IMR-90 (cell line): ENCODE data around the gene PLN. TPM values are rescaled to one million over a fixed set of nuclear protein-coding genes. Genes with fewer than 3 reads are reported as not detected.

Experiments used
- ATAC-seq: fragments of 200-7000 bp; cut with Tn5 transposase; 2 replicates; pipeline ENCODE4 v1.9.1; 2020; ENCODE audit warnings: low read depth, mild to moderate bottlenecking, moderate library complexity
- BruUV-seq: library from RNA; stranded (reverse); fragments of 400-500 nt; replicated peaks from 2 replicates; lab custom pipeline; 2021; lab: Mats Ljungman, UMichigan
- CTCF ChIA-PET: fragments of 300-600 bp; formaldehyde crosslinking; extraction: SDS; loops from one replicate; lab custom pipeline; 2021; ENCODE audit warnings: antibody characterized with exemption; lab: Yijun Ruan, JAX
- POLR2A ChIA-PET: fragments of 300-600 bp; sonication (Branson Sonifier 250); formaldehyde crosslinking; loops from one replicate; lab custom pipeline; 2022; ENCODE audit warnings: antibody characterized with exemption; ENCODE audit not compliant: unreplicated experiment; lab: Charles Lee
- DNase-seq: peaks from one replicate; pipeline ENCODE4 v3.0.0; 2013
- H2AFZ ChIP-seq: replicated peaks from 2 replicates; pipeline ENCODE3; 2013; ENCODE audit warnings: low read length, mild to moderate bottlenecking; ENCODE audit not compliant: poor library complexity
- H2AK5ac ChIP-seq: 2 replicates; pipeline ENCODE4 v1.6.1; 2013; ENCODE audit warnings: low read depth, low read length, inconsistent platforms
- H2AK9ac ChIP-seq: replicated peaks from 2 replicates; pipeline ENCODE3; 2013; ENCODE audit warnings: mild to moderate bottlenecking, low read depth, low read length, moderate library complexity; ENCODE audit not compliant: poor library complexity
- H2BK120ac ChIP-seq: 2 replicates; pipeline ENCODE4 v1.6.1; 2013; ENCODE audit warnings: low read depth, low read length, inconsistent platforms
- H2BK15ac ChIP-seq: 3 replicates; pipeline ENCODE4 v1.6.1; 2013; ENCODE audit warnings: low read depth, low read length, inconsistent platforms
- H2BK20ac ChIP-seq: 2 replicates; pipeline ENCODE4 v1.6.1; 2013; ENCODE audit warnings: low read depth, mild to moderate bottlenecking, inconsistent platforms, low read length, moderate library complexity
- H2BK5ac ChIP-seq: 2 replicates; pipeline ENCODE4 v1.6.1; 2013; ENCODE audit warnings: mild to moderate bottlenecking, low read depth, low read length, inconsistent platforms; ENCODE audit not compliant: poor library complexity, severe bottlenecking
- H3K14ac ChIP-seq: replicated peaks from 2 replicates; pipeline ENCODE4 v1.6.1; 2013; ENCODE audit warnings: low read depth, low read length, inconsistent platforms
- H3K18ac ChIP-seq: 2 replicates; pipeline ENCODE4 v1.6.1; 2013; ENCODE audit warnings: low read depth, low read length, control low read depth
- H3K23ac ChIP-seq: 2 replicates; pipeline ENCODE4 v1.6.1; 2013; ENCODE audit warnings: low read depth, low read length, inconsistent platforms
- H3K27ac ChIP-seq: 2 replicates; pipeline ENCODE4 v1.5.1; 2013; ENCODE audit warnings: mild to moderate bottlenecking, control low read depth, low read length; ENCODE audit not compliant: insufficient read depth
- H3K27me3 ChIP-seq: 2 replicates; pipeline ENCODE4 v1.6.1; 2013; ENCODE audit warnings: low read length; ENCODE audit not compliant: control insufficient read depth, insufficient read depth
- H3K36me3 ChIP-seq: 2 replicates; pipeline ENCODE4 v1.6.1; 2013; ENCODE audit warnings: low read length, mixed read lengths; ENCODE audit not compliant: control insufficient read depth, insufficient read depth
- H3K4ac ChIP-seq: 2 replicates; pipeline ENCODE4 v1.6.1; 2013; ENCODE audit warnings: low read depth, low read length, inconsistent platforms
- H3K4me1 ChIP-seq: 2 replicates; pipeline ENCODE4 v1.6.1; 2013; ENCODE audit warnings: low read length, mixed read lengths; ENCODE audit not compliant: control insufficient read depth, insufficient read depth
- H3K4me2 ChIP-seq: 2 replicates; pipeline ENCODE4 v1.6.1; 2013; ENCODE audit warnings: low read depth, mild to moderate bottlenecking, control low read depth, low read length, moderate library complexity
- H3K4me3 ChIP-seq: 2 replicates; pipeline ENCODE4 v1.5.1; 2013; ENCODE audit warnings: low read depth, mild to moderate bottlenecking, control low read depth, low read length, moderate library complexity; ENCODE audit not compliant: insufficient read depth
- H3K56ac ChIP-seq: 2 replicates; pipeline ENCODE4 v1.6.1; 2013; ENCODE audit warnings: low read length, inconsistent platforms; ENCODE audit not compliant: insufficient read depth; ENCODE audit errors: extremely low read depth
- H3K79me1 ChIP-seq, 2 experiments: 2 replicates each; pipeline ENCODE4 v1.6.1; 2013; ENCODE audit warnings: low read length in 2 of 2, inconsistent platforms in 1 of 2, low read depth in 1 of 2
- H3K9ac ChIP-seq: 2 replicates; pipeline ENCODE4 v1.6.1; 2013; ENCODE audit warnings: low read depth, low read length, control low read depth
- H3K9me1 ChIP-seq: 2 replicates; pipeline ENCODE4 v1.6.1; 2013; ENCODE audit warnings: low read length, inconsistent platforms; ENCODE audit not compliant: insufficient read depth
- H3K9me3 ChIP-seq: 2 replicates; pipeline ENCODE4 v1.6.1; 2013; ENCODE audit warnings: low read length; ENCODE audit not compliant: control insufficient read depth, insufficient read depth
- H4K20me1 ChIP-seq: 2 replicates; pipeline ENCODE4 v1.6.1; 2013; ENCODE audit warnings: low read length, inconsistent platforms; ENCODE audit not compliant: insufficient read depth
- H4K5ac ChIP-seq: 2 replicates; pipeline ENCODE4 v1.6.1; 2013; ENCODE audit warnings: mild to moderate bottlenecking, low read depth, low read length, control low read depth
- H4K8ac ChIP-seq, 2 experiments: 2 replicates each; pipeline ENCODE4 v1.6.1; 2013; ENCODE audit warnings: low read depth in 2 of 2, low read length in 2 of 2, control low read depth in 1 of 2, inconsistent platforms in 1 of 2
- H4K91ac ChIP-seq: 2 replicates; pipeline ENCODE4 v1.6.1; 2013; ENCODE audit warnings: low read depth, low read length, inconsistent platforms; ENCODE audit not compliant: insufficient read depth
- BHLHE40 ChIP-seq: fragments of 150-350 bp; IDR thresholded peaks from 2 replicates; pipeline ENCODE4 v1.6.1; 2016; ENCODE audit warnings: mild to moderate bottlenecking, low read depth, low read length
- CEBPB ChIP-seq: IDR thresholded peaks from 2 replicates; pipeline ENCODE4 v1.6.1; 2012; ENCODE audit warnings: low read depth, low read length, improper control_type of control experiment
- CHD1 ChIP-seq: IDR thresholded peaks from 2 replicates; pipeline ENCODE4 v1.6.1; 2012; ENCODE audit warnings: low read depth, low read length, improper control_type of control experiment
- FOS ChIP-seq: fragments of 150-350 bp; IDR thresholded peaks from 2 replicates; pipeline ENCODE4 v1.6.1; 2016; ENCODE audit warnings: low read depth, low read length
- MAFK ChIP-seq: IDR thresholded peaks from 2 replicates; pipeline ENCODE4 v1.6.1; 2012; ENCODE audit warnings: low read depth, low read length, improper control_type of control experiment
- MAZ ChIP-seq: IDR thresholded peaks from 2 replicates; pipeline ENCODE4 v1.6.1; 2012; ENCODE audit warnings: low read depth, mild to moderate bottlenecking, low read length, improper control_type of control experiment, moderate library complexity, borderline replicate concordance
- MXI1 ChIP-seq: IDR thresholded peaks from 2 replicates; pipeline ENCODE4 v1.6.1; 2012; ENCODE audit warnings: low read depth, mild to moderate bottlenecking, low read length, moderate library complexity, borderline replicate concordance
- NFE2L2 ChIP-seq: fragments of 150-350 bp; IDR thresholded peaks from 2 replicates; pipeline ENCODE4 v1.6.1; 2016; ENCODE audit warnings: low read depth, mild to moderate bottlenecking, low read length
- POLR2A ChIP-seq: IDR thresholded peaks from 2 replicates; pipeline ENCODE4 v1.6.1; 2012; ENCODE audit warnings: mild to moderate bottlenecking, low read depth, low read length
- RCOR1 ChIP-seq: IDR thresholded peaks from 2 replicates; pipeline ENCODE4 v1.6.1; 2012; ENCODE audit warnings: mild to moderate bottlenecking, low read length, improper control_type of control experiment; ENCODE audit not compliant: insufficient replicate concordance
- RFX5 ChIP-seq: IDR thresholded peaks from 2 replicates; pipeline ENCODE4 v1.8.0; 2012; ENCODE audit warnings: low read depth, mild to moderate bottlenecking, low read length, moderate library complexity
- WGBS, 2 experiments: methylation state at CpG; one replicate each; pipeline versions ENCODE4 v1.1.5 to v1.1.7; 2013; ENCODE audit warnings: missing lambda C conversion rate in 2 of 2; ENCODE audit not compliant: insufficient read length in 1 of 2; ENCODE audit errors: extremely low coverage in 2 of 2; 5-methylcytosine and 5-hydroxymethylcytosine counted together
- dilution Hi-C: fragments of 300-500 bp; cut with HindIII; formaldehyde crosslinking; loops from one replicate; pipeline ENCODE4 v1.14.3; 2018; ENCODE audit warnings: low sequenced_read_pairs; ENCODE audit not compliant: unreplicated experiment
- in situ Hi-C: fragments of 300-500 bp; cut with MboI; formaldehyde crosslinking; loops from 3 replicates; pipeline ENCODE4 v1.14.3; 2019; ENCODE audit warnings: low sequenced_read_pairs, inconsistent platforms, mixed read lengths
- intact Hi-C: fragments of 100-400 bp; cut with micrococcal nuclease; formaldehyde crosslinking; loops from 2 replicates; pipeline ENCODE4 v1.10.0; 2022
- polyA plus RNA-seq, 3 experiments: library from polyadenylated mRNA; depleted of rRNA; stranded (reverse); fragments of >200 nt; gene quantifications; 2 replicates each; pipeline ENCODE4 v1.2.3, GENCODE V29; 2012; ENCODE audit warnings: low replicate concordance in 1 of 3
- total RNA-seq: library from RNA; depleted of rRNA; stranded (reverse); fragments of >200 nt; gene quantifications from 2 replicates; pipeline ENCODE4 v1.2.3, GENCODE V29; 2012
- TF ChIP-seq, protein P1 (sequence below): fragments of 150-350 bp; IDR thresholded peaks from 2 replicates; pipeline ENCODE4 v1.6.1; 2017; ENCODE audit warnings: mild to moderate bottlenecking, antibody characterized with exemption, low read length, low read depth
- TF ChIP-seq, protein P2 (sequence below): conservative IDR thresholded peaks from 2 replicates; pipeline ENCODE4 v1.5.1; 2012; ENCODE audit warnings: mild to moderate bottlenecking, low read depth, low read length, improper control_type of control experiment
- TF ChIP-seq, protein P3 (sequence below): fragments of 150-350 bp; IDR thresholded peaks from 2 replicates; pipeline ENCODE4 v1.6.1; 2016; ENCODE audit warnings: low read depth, mild to moderate bottlenecking, low read length, moderate library complexity, borderline replicate concordance

PLN gene
- total and polyA plus RNA-seq, 2 of the 4 experiments (the other 2 are of a cell fraction), result under 0.01 TPM; not detected in 1

DNA sequence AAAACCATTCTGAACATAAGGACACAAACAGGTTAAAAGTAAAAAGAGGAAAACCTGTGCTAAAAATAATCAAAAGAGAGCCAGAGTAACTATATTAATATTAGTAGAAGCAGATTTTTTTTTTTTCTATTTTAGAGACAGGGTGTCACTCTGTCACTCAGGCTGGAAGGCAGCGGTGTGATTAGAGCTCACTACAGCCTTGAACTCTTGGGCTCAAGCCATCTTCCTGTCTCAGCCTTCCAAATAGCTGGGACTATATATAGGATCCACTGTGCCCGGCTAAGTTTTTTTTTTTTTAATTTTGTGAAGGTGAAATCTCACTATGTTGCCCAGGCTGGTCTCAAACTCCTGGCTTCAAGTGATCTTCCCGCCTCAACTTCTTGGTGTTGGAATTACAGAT, 33.4 kb upstream of the PLN start:
- H4K20me1 ChIP-seq, result no peaks in the 10 kb centered on the region
- no peaks in the 10 kb centered on the region for H3K4me1 ChIP-seq
- H3K14ac ChIP-seq, result no peak overlapping the region
- DNase-seq, result no peak
- no TSS peak for BruUV-seq
- TF ChIP-seq BHLHE40, result no peak
- no peak for TF ChIP-seq NFE2L2
- TF ChIP-seq MXI1, result no peak
- TF ChIP-seq, protein P1, sequence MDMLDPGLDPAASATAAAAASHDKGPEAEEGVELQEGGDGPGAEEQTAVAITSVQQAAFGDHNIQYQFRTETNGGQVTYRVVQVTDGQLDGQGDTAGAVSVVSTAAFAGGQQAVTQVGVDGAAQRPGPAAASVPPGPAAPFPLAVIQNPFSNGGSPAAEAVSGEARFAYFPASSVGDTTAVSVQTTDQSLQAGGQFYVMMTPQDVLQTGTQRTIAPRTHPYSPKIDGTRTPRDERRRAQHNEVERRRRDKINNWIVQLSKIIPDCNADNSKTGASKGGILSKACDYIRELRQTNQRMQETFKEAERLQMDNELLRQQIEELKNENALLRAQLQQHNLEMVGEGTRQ, result no peak
- TF ChIP-seq, protein P2, sequence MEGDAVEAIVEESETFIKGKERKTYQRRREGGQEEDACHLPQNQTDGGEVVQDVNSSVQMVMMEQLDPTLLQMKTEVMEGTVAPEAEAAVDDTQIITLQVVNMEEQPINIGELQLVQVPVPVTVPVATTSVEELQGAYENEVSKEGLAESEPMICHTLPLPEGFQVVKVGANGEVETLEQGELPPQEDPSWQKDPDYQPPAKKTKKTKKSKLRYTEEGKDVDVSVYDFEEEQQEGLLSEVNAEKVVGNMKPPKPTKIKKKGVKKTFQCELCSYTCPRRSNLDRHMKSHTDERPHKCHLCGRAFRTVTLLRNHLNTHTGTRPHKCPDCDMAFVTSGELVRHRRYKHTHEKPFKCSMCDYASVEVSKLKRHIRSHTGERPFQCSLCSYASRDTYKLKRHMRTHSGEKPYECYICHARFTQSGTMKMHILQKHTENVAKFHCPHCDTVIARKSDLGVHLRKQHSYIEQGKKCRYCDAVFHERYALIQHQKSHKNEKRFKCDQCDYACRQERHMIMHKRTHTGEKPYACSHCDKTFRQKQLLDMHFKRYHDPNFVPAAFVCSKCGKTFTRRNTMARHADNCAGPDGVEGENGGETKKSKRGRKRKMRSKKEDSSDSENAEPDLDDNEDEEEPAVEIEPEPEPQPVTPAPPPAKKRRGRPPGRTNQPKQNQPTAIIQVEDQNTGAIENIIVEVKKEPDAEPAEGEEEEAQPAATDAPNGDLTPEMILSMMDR, result no peak
- no peak for TF ChIP-seq MAFK
- no peak for TF ChIP-seq RFX5
- TF ChIP-seq POLR2A, result no peak
- no peak for TF ChIP-seq FOS
- TF ChIP-seq CHD1, result no peak
- no peak for TF ChIP-seq RCOR1
- no peak for TF ChIP-seq CEBPB
- TF ChIP-seq, protein P3, sequence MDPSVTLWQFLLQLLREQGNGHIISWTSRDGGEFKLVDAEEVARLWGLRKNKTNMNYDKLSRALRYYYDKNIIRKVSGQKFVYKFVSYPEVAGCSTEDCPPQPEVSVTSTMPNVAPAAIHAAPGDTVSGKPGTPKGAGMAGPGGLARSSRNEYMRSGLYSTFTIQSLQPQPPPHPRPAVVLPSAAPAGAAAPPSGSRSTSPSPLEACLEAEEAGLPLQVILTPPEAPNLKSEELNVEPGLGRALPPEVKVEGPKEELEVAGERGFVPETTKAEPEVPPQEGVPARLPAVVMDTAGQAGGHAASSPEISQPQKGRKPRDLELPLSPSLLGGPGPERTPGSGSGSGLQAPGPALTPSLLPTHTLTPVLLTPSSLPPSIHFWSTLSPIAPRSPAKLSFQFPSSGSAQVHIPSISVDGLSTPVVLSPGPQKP, result no peak
- TF ChIP-seq MAZ, result no peak
- dilution Hi-C loops (no loop called here), intact Hi-C loops (loop anchor here (5.0 kb wide), 1 partner anchor 288 kb away; no protein-coding TSS in a partner anchor), in situ Hi-C loops (no loop called here)
- H4K91ac ChIP-seq, result no peak overlapping the region
- no peak overlapping the region for H3K56ac ChIP-seq
- no peak overlapping the region for H3K27ac ChIP-seq
- H3K36me3 ChIP-seq, result no peaks in the 10 kb centered on the region
- no peaks in the 10 kb centered on the region for H3K27me3 ChIP-seq
- H2BK15ac ChIP-seq, result no peak overlapping the region
- WGBS, 2 experiments, result no CpG with 5 or more reads among the region's 3 CpGs
- no peak overlapping the region for H3K18ac ChIP-seq
- H3K23ac ChIP-seq, result no peak overlapping the region
- H4K5ac ChIP-seq, result no peak overlapping the region
- CTCF ChIA-PET, result no interaction called here
- H2AK5ac ChIP-seq, result no peak overlapping the region
- no peak overlapping the region for H2BK5ac ChIP-seq
- no peak overlapping the region for H2BK20ac ChIP-seq
- H2AK9ac ChIP-seq, result no peak overlapping the region
- no peak overlapping the region for H3K4me2 ChIP-seq
- H3K9me3 ChIP-seq, result no peaks in the 10 kb centered on the region
- POLR2A ChIA-PET, result interaction anchor here (0.6 kb wide), 1 partner anchor 747 kb away, joined by 10 read pairs; no protein-coding TSS in a partner anchor
- ATAC-seq, result no peak
- H2AFZ ChIP-seq, result no peak overlapping the region
- no peak overlapping the region for H3K4ac ChIP-seq
- no peaks in the 10 kb centered on the region; the same call in 1 of the 2 replicates for H3K9me1 ChIP-seq
- no peak overlapping the region for H2BK120ac ChIP-seq
- H3K79me1 ChIP-seq, result peaks cover 6 to 7% of the 10 kb centered on the region in 2 experiments; a peak in 3 of 4 replicates
- H4K8ac ChIP-seq, result no peak overlapping the region
- no peak overlapping the region for H3K4me3 ChIP-seq
- H3K9ac ChIP-seq, result no peak overlapping the region
